HG03571 (cell line): ENCODE data around the gene EREG.
"Not testable (repeated sequence)": the region's sequence is repeated elsewhere in the genome, so short reads cannot be mapped to it uniquely, and the experiment has no call there.

ENCODE experiments used
- ATAC-seq: cut with Tn5 transposase; IDR thresholded peaks from one replicate; pipeline ENCODE4 v1.9.1; 2021; ENCODE audit not compliant: unreplicated experiment

Gene EREG

GRCh38 chr4:74387790-74388189, 22.8 kb downstream of the EREG start:
- no peak for ATAC-seq

- no peak for ATAC-seq
Measured at GRCh38 chr4:74389494-74389893, 24.5 kb downstream of the EREG start.

GRCh38 chr4:74390677-74391076, 25.7 kb downstream of the EREG start:
- no peak for ATAC-seq

DNA sequence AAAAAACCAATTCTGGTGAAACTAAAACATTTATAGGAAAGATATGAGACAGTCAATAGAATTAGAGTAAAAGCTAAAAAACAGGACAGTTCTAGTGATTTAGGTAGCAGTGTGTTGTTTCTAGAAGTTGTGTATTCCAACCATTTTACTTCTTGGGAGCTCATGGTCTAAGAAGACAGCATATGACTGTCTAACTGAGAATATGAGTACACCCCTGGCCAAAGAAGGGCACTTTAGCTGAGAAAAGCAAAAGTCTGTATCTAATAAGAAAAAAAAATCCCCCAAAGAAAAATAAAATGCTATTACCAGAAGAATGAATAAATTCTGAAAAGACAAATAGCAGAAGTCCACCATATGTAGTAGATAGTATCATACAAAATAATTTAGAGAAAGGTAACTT, 26.4 kb downstream of the EREG start:
- no peak for ATAC-seq

DNA sequence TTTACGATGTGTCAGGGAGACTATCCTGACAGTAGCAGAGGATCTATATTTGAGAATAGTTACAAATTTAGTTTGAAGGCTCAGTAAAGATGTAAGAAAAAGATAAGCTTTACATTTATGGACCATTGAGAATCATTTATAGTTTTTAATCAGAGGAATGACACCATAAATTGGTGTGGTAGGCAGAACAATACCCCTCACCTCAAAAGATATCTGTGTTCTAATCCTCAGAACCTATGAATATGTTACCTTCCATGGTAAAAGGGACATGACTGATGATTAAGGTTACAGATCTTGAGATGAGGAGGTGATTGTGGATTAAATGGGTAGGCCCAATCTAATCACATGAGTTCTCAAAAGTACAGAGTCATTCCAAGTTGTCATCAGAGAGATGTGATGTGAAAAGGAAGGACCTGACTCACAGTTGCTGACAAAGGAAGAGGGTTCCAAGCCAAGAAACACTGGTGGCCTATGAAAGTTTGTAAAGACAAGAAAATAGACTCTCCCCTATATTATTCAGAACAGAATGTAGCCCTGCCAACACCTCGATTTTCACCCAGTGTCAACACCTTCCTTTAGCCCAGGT, 27.0 kb downstream of the EREG start:
- no peak for ATAC-seq

DNA sequence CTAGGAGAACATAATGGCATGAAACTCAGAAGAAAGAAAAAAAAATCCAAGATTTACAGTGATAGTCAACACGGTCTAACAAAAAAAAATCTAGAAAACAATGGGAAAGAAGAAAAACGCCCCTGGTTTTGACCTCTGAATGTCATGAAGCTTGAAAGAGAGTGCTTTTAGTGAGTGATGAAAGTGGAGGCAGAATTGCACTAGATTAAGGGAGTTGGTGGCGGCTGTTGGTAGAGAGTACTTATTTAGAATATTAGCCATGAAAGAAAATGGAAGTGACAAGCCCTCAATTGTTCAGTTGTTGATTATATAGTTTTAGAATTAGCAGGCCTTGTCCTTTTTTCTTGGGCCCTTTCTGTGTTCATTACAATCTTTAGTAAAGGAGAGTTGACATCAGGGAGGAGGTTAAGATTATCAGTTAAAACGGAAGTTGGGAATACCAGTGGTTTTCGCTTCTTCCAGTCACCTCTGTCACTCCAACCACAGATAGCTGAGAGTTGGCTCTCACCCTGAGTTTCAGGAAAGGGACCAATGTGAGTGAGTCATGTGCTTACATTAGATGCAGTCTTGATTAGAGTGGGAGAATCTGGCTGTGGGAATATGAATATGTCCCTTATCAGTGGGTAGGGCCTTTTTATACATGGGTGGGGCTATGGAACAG, 29.7 kb downstream of the EREG start:
- ATAC-seq: no peak

GRCh38 chr4:74395633-74396032, 30.7 kb downstream of the EREG start:
- ATAC-seq: no peak

- no peak for ATAC-seq
Measured at GRCh38 chr4:74397748-74398426, 32.9 kb downstream of the EREG start.

GRCh38 chr4:74398894-74399589, 34.1 kb downstream of the EREG start:
- not testable (repeated sequence) for ATAC-seq

GRCh38 chr4:74400395-74400794, 35.5 kb downstream of the EREG start:
- ATAC-seq: no peak

- ATAC-seq: peak; percentile 94
Measured at GRCh38 chr4:74402692-74403456, 37.9 kb downstream of the EREG start.

GRCh38 chr4:74407891-74408290, 42.9 kb downstream of the EREG start:
- no peak for ATAC-seq

DNA sequence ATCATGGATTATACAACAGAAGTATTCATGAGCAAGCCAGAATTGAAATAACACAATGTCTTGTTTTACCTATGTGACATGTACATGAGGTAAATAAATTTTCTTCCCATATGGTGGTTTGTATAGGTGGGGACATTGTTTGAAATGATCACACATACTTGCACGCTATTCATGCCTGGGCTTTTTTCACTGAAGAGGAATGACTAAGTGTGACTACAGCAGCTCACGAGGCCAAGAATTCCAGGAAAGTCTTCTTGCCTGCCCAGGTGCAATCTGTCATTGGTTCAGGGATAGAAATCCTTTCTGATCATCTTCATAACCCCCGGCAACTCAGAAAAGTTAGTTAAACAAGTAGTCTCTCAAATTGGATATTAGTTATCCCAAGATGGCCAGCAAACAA, 43.7 kb downstream of the EREG start:
- ATAC-seq: no peak

- ATAC-seq: no peak
Measured at GRCh38 chr4:74410272-74410671, 45.3 kb downstream of the EREG start.

DNA sequence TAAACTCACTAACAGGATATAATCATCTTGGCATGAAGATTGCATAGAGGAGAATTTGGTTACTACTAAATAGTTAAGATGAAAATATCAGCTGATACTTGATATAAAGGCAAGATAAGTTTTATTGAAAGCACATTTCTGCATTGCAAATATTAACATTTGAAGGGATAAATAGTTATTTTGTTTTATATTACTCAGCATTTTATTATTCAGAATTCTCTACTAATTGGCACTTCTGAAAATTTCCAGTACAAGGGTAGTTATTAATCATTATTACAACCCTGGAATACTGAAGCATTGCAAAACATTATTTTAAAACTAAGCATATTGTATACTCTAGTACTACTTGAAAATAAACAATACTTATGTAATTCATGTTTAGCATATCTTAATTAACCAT, 47.3 kb downstream of the EREG start:
- no peak for ATAC-seq

DNA sequence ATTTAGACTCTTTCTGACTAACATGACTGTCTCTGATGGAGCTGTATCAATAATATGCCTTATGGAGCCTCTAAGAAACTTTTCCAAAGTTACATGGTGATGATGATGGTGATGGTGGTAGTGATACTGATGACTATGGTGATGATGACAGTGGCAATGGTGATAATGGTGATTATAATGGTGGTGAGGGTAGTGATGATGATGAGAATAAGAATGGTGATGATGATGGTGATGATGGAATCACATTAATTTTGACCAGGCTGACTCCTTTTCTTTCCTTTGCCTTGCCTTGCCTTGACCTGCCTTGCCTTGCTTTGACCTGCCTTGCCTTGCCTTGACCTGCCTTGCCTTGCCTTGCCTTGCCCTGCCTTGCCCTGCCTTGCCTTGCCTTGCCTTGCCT, 48.3 kb downstream of the EREG start:
- ATAC-seq: no peak

GRCh38 chr4:74414149-74414809, 49.3 kb downstream of the EREG start:
- ATAC-seq: no peak

DNA sequence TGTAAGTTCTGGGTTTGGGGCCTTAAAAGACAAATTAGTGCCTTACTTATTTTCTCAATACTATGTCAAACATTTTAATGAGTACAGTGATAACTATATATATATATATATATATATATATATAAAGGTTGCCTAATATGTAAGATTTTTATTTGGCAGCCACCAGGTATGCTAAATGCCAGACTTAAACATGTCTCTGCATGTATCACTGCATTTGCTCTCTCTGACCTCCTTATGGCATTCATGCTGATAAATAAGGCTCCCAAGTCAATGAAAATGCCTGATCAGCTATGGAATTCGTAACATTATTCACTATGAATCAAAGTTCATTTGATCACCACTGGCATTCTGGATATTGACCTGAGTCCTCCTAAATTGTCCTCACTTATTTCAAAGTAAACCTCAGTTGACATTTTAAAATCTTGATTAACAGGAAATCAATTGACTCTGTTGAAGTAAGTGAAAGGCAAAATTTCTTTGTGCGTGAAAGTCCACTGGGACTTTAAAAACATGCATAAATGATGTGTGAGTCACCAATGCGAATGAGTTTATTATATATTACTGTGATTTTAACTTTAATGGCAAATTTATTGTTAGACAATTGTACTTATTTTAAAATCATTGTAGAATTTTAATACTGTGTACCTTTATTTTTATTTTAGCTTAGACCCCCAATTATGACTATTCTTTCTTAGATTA, 50.8 kb downstream of the EREG start:
- ATAC-seq: no peak

GRCh38 chr4:74418063-74418670, 53.2 kb downstream of the EREG start:
- ATAC-seq: no peak

GRCh38 chr4:74420863-74421262, 55.9 kb downstream of the EREG start:
- no peak for ATAC-seq
